Gastroesophageal sphincter (tissue), 4 donors: ENCODE measurements around the gene ST6GALNAC3. TPM values are rescaled to one million over a fixed set of nuclear protein-coding genes. Genes with fewer than 3 reads are reported as not detected.

Experiments used
- ATAC-seq: fragments of 150-250 bp; one replicate; pipeline ENCODE4 v1.9.1; 2016; ENCODE audit warnings: mild to moderate bottlenecking, moderate library complexity
- H3K27ac ChIP-seq, 4 donors: fragments of 200-600 bp; sonication (generic) in 3 of 4; 1 replicate in 3 of 4; 2 replicates in 1 of 4; pipeline ENCODE4 v1.5.1; 2016 to 2019
- H3K27me3 ChIP-seq: fragments of 200-600 bp; sonication (generic); one replicate; pipeline ENCODE4 v1.5.1; 2019
- H3K36me3 ChIP-seq, 2 donors: fragments of 200-600 bp; sonication (generic); one replicate each; pipeline ENCODE4 v1.5.1; 2019; ENCODE audit warnings: control low read depth in 1 of 2
- H3K4me1 ChIP-seq, 3 donors: fragments of 200-600 bp; sonication (generic); 1 replicate in 2 of 3; 2 replicates in 1 of 3; pipeline ENCODE4 v1.5.1; 2016 to 2019; ENCODE audit warnings: control low read depth in 2 of 3
- H3K4me3 ChIP-seq, 2 donors: fragments of 200-600 bp; sonication (generic); one replicate each; pipeline ENCODE4 v1.5.1; 2019; ENCODE audit warnings: mild to moderate bottlenecking in 1 of 2, moderate library complexity in 1 of 2
- H3K9me3 ChIP-seq, 3 donors: fragments of 200-600 bp; sonication (generic); one replicate each; pipeline ENCODE4 v1.5.1; 2017 to 2019; ENCODE audit warnings: control low read depth in 2 of 3
- CTCF ChIP-seq, 4 experiments: fragments of 200-600 bp in 2 of 4; fragments of 450-650 bp in 2 of 4; sonication (generic) in 1 of 4; IDR thresholded peaks; one replicate each; pipeline ENCODE4 v1.5.1; 2017 to 2019; ENCODE audit warnings: antibody characterized with exemption in 4 of 4, mild to moderate bottlenecking in 2 of 4, moderate library complexity in 2 of 4
- EP300 ChIP-seq: sonication (generic); formaldehyde crosslinking; IDR thresholded peaks from one replicate; pipeline ENCODE4 v1.6.1; 2017; ENCODE audit warnings: antibody characterized with exemption, mild to moderate bottlenecking
- POLR2A ChIP-seq, 2 donors: fragments of 450-650 bp; IDR thresholded peaks; one replicate each; pipeline ENCODE4 v1.6.1; 2017; ENCODE audit warnings: antibody characterized with exemption in 2 of 2, mild to moderate bottlenecking in 2 of 2, moderate library complexity in 1 of 2
- POLR2AphosphoS5 ChIP-seq: sonication (generic); formaldehyde crosslinking; IDR thresholded peaks from one replicate; pipeline ENCODE4 v1.6.1; 2017; ENCODE audit warnings: antibody characterized with exemption
- WGBS, 2 donors: methylation state at CpG; one replicate each; pipeline ENCODE4 v1.1.5; 2018; ENCODE audit warnings: low coverage in 1 of 2; 5-methylcytosine and 5-hydroxymethylcytosine counted together
- total RNA-seq, 4 donors: library from RNA; depleted of rRNA; stranded (reverse); fragments of >200 nt; gene quantifications; one replicate each; pipeline ENCODE4 v1.1.0, GENCODE V29; 2016

ST6GALNAC3 gene
- total RNA-seq, 4 donors from 2014 or later: 2.8 to 10.6 (median 3.3) TPM

DNA sequence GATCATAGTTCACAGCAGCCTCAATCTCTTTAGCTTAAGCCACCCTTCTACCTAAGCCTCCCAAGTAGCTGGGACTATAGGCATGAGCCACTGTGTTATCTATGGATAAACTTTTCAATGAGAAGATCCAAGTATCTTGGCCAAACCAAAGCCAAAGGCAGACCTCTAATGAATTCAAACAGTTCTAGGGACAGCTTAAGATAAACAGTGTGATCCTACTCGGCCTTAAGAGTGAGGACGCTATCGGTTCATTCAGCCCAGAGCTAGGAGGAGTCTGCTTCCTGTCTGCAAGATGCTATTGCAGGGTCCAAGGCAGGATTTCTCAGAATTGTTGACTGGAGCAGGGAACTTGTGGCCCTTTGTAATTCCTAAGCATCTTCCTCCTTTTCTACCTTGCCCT lies 368.7 kb downstream of the ST6GALNAC3 start:
- Histone ChIP-seq H3K27ac (no peak overlapping the region), H3K9me3 (no peaks in the 10 kb centered on the region), H3K4me3 (no peak overlapping the region), H3K4me1 (peaks cover 0 to 10% (median 0%) of the 10 kb centered on the region in 3 donors), H3K36me3 (no peaks in the 10 kb centered on the region), H3K27me3 (no peaks in the 10 kb centered on the region)
- TF ChIP-seq POLR2AphosphoS5 (no peak), CTCF (IDR thresholded peaks at IDR 0.05) (no peak), EP300 (no peak), POLR2A (IDR thresholded peaks at IDR 0.05) (no peak)
- no peak for ATAC-seq
- 38% methylated on average over 1 of the region's 3 CpGs; no CpG with 5 or more reads in 1 of the 2 donors for WGBS, 2 donors

DNA sequence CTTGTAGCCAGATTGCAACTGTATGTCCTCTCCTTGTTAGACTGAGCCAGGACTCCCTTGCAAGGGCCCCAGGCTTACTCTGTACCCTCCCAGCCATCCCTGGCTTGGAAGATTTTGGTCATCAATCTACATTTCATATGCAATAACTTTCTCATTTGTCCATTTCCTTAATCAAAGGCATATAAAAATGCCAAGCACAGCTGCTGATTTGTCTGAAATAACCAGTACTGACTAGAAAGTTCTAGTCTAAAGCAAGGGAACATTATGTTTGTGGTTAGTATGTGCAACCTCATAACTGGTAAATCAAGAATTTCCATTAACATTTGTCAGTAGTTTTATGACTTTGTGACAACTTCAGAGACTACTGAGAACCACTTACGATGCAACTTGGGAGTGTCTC lies 370.2 kb downstream of the ST6GALNAC3 start:
- 71 to 80% methylated on average over 1 of the region's 1 CpG for WGBS, 2 donors
- Histone ChIP-seq H3K4me3 (no peak overlapping the region), H3K4me1 (no peaks in the 10 kb centered on the region), H3K36me3 (no peaks in the 10 kb centered on the region), H3K27me3 (no peaks in the 10 kb centered on the region), H3K9me3 (peaks cover 0 to 10% (median 0%) of the 10 kb centered on the region in 3 donors), H3K27ac (no peak overlapping the region)
- no peak for ATAC-seq
- TF ChIP-seq CTCF (IDR thresholded peaks at IDR 0.05): no peak
- TF ChIP-seq POLR2AphosphoS5: no peak
- no peak for TF ChIP-seq POLR2A (IDR thresholded peaks at IDR 0.05)
- no peak for TF ChIP-seq EP300

DNA sequence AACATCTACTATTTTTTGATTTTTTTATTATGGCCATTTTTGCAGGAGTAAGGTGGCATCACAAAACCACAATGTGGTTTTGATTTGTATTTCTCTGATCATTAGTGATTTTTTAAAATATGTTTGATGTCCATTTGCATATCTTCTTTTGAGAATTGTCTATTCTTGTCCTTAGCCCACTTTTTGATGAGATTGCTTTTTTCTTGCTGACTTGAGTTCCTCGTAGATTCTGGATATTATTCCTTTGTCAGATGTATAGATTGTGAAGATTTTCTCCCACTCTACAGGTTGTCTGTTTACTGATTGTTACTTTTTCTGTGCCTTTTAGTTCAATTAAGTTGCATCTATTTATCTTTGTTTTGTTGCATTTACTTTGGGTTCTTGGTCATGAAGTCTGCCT lies 375.7 kb downstream of the ST6GALNAC3 start:
- Histone ChIP-seq H3K36me3 (no peaks in the 10 kb centered on the region), H3K9me3 (peaks cover 0 to 25% (median 0%) of the 10 kb centered on the region in 3 donors), H3K4me3 (no peak overlapping the region), H3K4me1 (no peaks in the 10 kb centered on the region), H3K27me3 (no peaks in the 10 kb centered on the region), H3K27ac (no peak overlapping the region)
- WGBS, 2 donors: 83 to 100% methylated on average over 1 of the region's 1 CpG
- ATAC-seq: no peak
- no peak for TF ChIP-seq POLR2A (IDR thresholded peaks at IDR 0.05)
- TF ChIP-seq CTCF (IDR thresholded peaks at IDR 0.05): no peak
- TF ChIP-seq EP300: no peak
- TF ChIP-seq POLR2AphosphoS5: no peak

DNA sequence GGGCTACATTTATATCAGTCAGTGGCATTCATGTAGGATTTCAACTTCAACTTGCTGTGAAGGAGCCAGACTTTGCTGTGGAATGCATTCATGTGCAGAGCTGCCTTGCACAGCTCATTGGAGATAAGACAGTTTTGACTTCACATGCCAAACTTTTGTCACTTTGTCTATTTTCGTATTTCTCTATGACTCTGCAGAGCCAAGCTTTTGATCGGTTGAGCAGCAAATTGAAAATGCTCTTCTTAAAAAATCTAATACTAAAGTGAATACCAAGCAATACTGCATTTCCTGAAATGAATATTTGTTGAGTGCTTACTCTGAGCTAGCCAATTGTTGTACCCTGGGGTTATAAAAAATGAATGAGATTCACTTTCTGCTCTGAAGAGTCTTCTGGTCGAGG lies 388.7 kb downstream of the ST6GALNAC3 start:
- no peaks in the 10 kb centered on the region for H3K4me1 ChIP-seq
- no peaks in the 10 kb centered on the region for H3K27me3 ChIP-seq
- H3K4me3 ChIP-seq: no peak overlapping the region
- no peaks in the 10 kb centered on the region for H3K36me3 ChIP-seq
- no peak for ATAC-seq
- TF ChIP-seq CTCF (IDR thresholded peaks at IDR 0.05) (no peak), POLR2A (IDR thresholded peaks at IDR 0.05) (no peak), EP300 (no peak), POLR2AphosphoS5 (no peak)
- H3K9me3 ChIP-seq: no peaks in the 10 kb centered on the region
- H3K27ac ChIP-seq: no peak overlapping the region
- 58 to 100% methylated on average over 1 to 3 of the region's 3 CpGs for WGBS, 2 donors

- no peaks in the 10 kb centered on the region for H3K36me3 ChIP-seq
- 76 to 83% methylated on average over 1 to 3 of the region's 3 CpGs for WGBS, 2 donors
- no peak overlapping the region for H3K4me3 ChIP-seq
- H3K27me3 ChIP-seq: no peaks in the 10 kb centered on the region
- H3K4me1 ChIP-seq: no peaks in the 10 kb centered on the region
- no peaks in the 10 kb centered on the region for H3K9me3 ChIP-seq
- TF ChIP-seq POLR2A (IDR thresholded peaks at IDR 0.05) (no peak), CTCF (IDR thresholded peaks at IDR 0.05) (no peak), POLR2AphosphoS5 (no peak), EP300 (no peak)
- H3K27ac ChIP-seq: no peak overlapping the region
- no peak for ATAC-seq
Observed at GRCh38 chr1:76463849-76464248, 389.3 kb downstream of the ST6GALNAC3 start.
